CD14-positive monocyte (primary cell): ENCODE measurements around the gene SLC24A3. TPM values are rescaled to one million over a fixed set of nuclear protein-coding genes. Genes with fewer than 3 reads are reported as not detected.

ENCODE experiments used
- DNase-seq, 3 donors: peaks; one replicate each; pipeline ENCODE4 v3.0.0-alpha.2; 2011 to 2022
- H2AFZ ChIP-seq: 2 replicates; pipeline ENCODE4 v1.6.0; 2012; ENCODE audit warnings: mild to moderate bottlenecking, low read depth, low read length, inconsistent platforms; ENCODE audit not compliant: insufficient read depth, poor library complexity, severe bottlenecking
- H3K27ac ChIP-seq, 2 donors: 1 replicate in 1 of 2; 2 replicates in 1 of 2; pipeline ENCODE4 v1.5.1; 2012 to 2013; ENCODE audit warnings: low read length in 2 of 2, control low read depth in 1 of 2, inconsistent platforms in 1 of 2, low read depth in 1 of 2, mild to moderate bottlenecking in 1 of 2
- H3K27me3 ChIP-seq, 2 donors: one replicate each; pipeline versions ENCODE4 v1.6.0 to v1.6.1; 2011 to 2013; ENCODE audit warnings: low read length in 2 of 2; ENCODE audit not compliant: control insufficient read depth in 2 of 2, insufficient read depth in 2 of 2
- H3K36me3 ChIP-seq, 2 donors: replicated peaks in 1 of 2; 1 replicate in 1 of 2; 2 replicates in 1 of 2; pipeline versions ENCODE4 v1.5.1 to v1.6.1; 2012 to 2013; ENCODE audit warnings: low read length in 2 of 2, control low read depth in 1 of 2, inconsistent platforms in 1 of 2, mild to moderate bottlenecking in 1 of 2; ENCODE audit not compliant: insufficient read depth in 2 of 2, control insufficient read depth in 1 of 2
- H3K4me1 ChIP-seq, 2 donors: 1 replicate in 1 of 2; 2 replicates in 1 of 2; pipeline versions ENCODE4 v1.5.1 to v1.6.1; 2012 to 2013; ENCODE audit warnings: low read length in 2 of 2, control low read depth in 1 of 2, inconsistent platforms in 1 of 2, mild to moderate bottlenecking in 1 of 2, moderate library complexity in 1 of 2; ENCODE audit not compliant: insufficient read depth in 2 of 2, control insufficient read depth in 1 of 2
- H3K4me2 ChIP-seq: replicated peaks from 2 replicates; pipeline ENCODE3; 2012; ENCODE audit warnings: low read length, moderate library complexity, mild to moderate bottlenecking; ENCODE audit not compliant: poor library complexity, severe bottlenecking; ENCODE audit errors: extremely low read depth
- H3K4me3 ChIP-seq, 3 experiments: fragments of 200-600 bp in 1 of 3; sonication (generic) in 1 of 3; replicated peaks in 1 of 3; 1 replicate in 2 of 3; 2 replicates in 1 of 3; pipeline ENCODE4 v1.5.1; 2011 to 2013; ENCODE audit warnings: low read length in 3 of 3, mild to moderate bottlenecking in 3 of 3, control low read depth in 2 of 3, low read depth in 2 of 3, inconsistent platforms in 1 of 3, moderate library complexity in 1 of 3
- H3K79me2 ChIP-seq: 2 replicates; pipeline ENCODE4 v1.6.0; 2012; ENCODE audit warnings: mild to moderate bottlenecking, control low read depth, inconsistent platforms, low read length, moderate library complexity; ENCODE audit not compliant: insufficient read depth
- H3K9ac ChIP-seq: 2 replicates; pipeline ENCODE4 v1.6.0; 2017; ENCODE audit warnings: low read length, mild to moderate bottlenecking; ENCODE audit not compliant: insufficient read depth, poor library complexity, severe bottlenecking
- H3K9me3 ChIP-seq, 2 donors: replicated peaks in 1 of 2; 1 replicate in 1 of 2; 2 replicates in 1 of 2; pipeline versions ENCODE4 v1.5.1 to v1.6.1; 2012 to 2013; ENCODE audit warnings: low read length in 2 of 2, control low read depth in 1 of 2; ENCODE audit not compliant: control insufficient read depth in 1 of 2, insufficient read depth in 1 of 2
- H4K20me1 ChIP-seq: 2 replicates; pipeline ENCODE4 v1.6.0; 2012; ENCODE audit warnings: mild to moderate bottlenecking, low read length, control low read depth, moderate library complexity; ENCODE audit not compliant: insufficient read depth
- H3K27ac Mint-ChIP-seq, 7 donors: one replicate each; pipeline ENCODE4 v1.8.0; 2020; ENCODE audit warnings: mild to moderate bottlenecking in 7 of 7, mixed read lengths in 7 of 7, moderate library complexity in 6 of 7, inconsistent platforms in 2 of 7
- H3K27me3 Mint-ChIP-seq, 3 donors: one replicate each; pipeline ENCODE4 v1.8.0; 2021 to 2022; ENCODE audit warnings: low read depth in 3 of 3, mild to moderate bottlenecking in 3 of 3, mixed read lengths in 3 of 3, moderate library complexity in 3 of 3, inconsistent platforms in 1 of 3
- H3K36me3 Mint-ChIP-seq, 2 donors: one replicate each; pipeline ENCODE4 v1.8.0; 2020; ENCODE audit warnings: mixed read lengths in 2 of 2, inconsistent platforms in 1 of 2, mild to moderate bottlenecking in 1 of 2
- H3K4me1 Mint-ChIP-seq: one replicate; pipeline ENCODE4 v1.8.0; 2020; ENCODE audit warnings: mild to moderate bottlenecking, mixed read lengths
- H3K4me3 Mint-ChIP-seq, 2 donors: one replicate each; pipeline ENCODE4 v1.8.0; 2020; ENCODE audit warnings: mild to moderate bottlenecking in 2 of 2, mixed read lengths in 2 of 2, moderate library complexity in 1 of 2
- H3K9me3 Mint-ChIP-seq, 7 donors: one replicate each; pipeline ENCODE4 v1.8.0; 2020 to 2022; ENCODE audit warnings: mixed read lengths in 7 of 7, mild to moderate bottlenecking in 6 of 7, moderate library complexity in 6 of 7, inconsistent platforms in 2 of 7
- WGBS: methylation state at CpG from one replicate; pipeline ENCODE4 v1.1.5; 2013; ENCODE audit warnings: missing lambda C conversion rate; ENCODE audit not compliant: insufficient coverage; 5-methylcytosine and 5-hydroxymethylcytosine counted together
- intact Hi-C, 2 donors: fragments of 100-400 bp; cut with micrococcal nuclease; formaldehyde crosslinking; loops; one replicate each; pipeline versions ENCODE4 v1.15.0 to v1.15.1; 2023
- polyA plus RNA-seq, 3 donors: library from polyadenylated mRNA; depleted of rRNA in 1 of 3; unstranded in 2 of 3; stranded (reverse) in 1 of 3; fragments of 300-500 nt in 2 of 3; fragments of >200 nt in 1 of 3; fragmentation: Illumina TruSeq in 2 of 3; gene quantifications; 1 replicate in 2 of 3; 2 replicates in 1 of 3; pipeline ENCODE4 v1.2.3, GENCODE V29; 2012 to 2021
- TF ChIP-seq, protein P1 (sequence below): fragments of 200-600 bp; IDR thresholded peaks from one replicate; pipeline ENCODE4 v1.8.0; 2022; ENCODE audit warnings: antibody characterized with exemption, mild to moderate bottlenecking

The SLC24A3 gene
- polyA plus RNA-seq, 3 donors, result 0.04 to 0.08 TPM; not detected in 1

DNA sequence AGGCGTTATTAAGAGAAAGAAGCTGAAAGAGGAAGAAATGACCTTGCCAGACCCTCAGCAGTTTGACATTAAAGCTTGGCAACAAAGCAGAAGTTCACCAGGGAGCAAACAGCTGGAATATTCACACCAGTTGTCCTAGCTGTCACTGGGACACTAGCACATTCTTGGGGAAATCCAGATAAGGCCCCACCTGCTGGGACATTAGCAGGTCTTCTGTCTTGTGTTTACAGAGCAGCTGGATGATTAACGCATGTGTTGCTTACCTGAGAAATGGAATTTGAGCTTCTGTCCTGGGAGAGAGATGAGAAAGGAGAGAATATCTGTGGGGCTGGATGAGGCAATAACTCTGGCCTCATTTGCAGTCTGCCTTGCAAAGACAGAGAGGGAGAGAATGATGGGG is 408.0 kb downstream of the SLC24A3 start:
- H3K27me3 ChIP-seq, result no peaks in the 10 kb centered on the region
- no peaks in the 10 kb centered on the region for H3K36me3 ChIP-seq
- H2AFZ ChIP-seq, result no peak overlapping the region
- DNase-seq, result no peak
- Mint-ChIP-seq H3K27me3 (peaks cover 1 to 4% (median 4%) of the 10 kb centered on the region in 3 donors), H3K4me1 (peaks cover 8% of the 10 kb centered on the region), H3K4me3 (no peak overlapping the region), H3K9me3 (peaks cover 0 to 10% (median 4%) of the 10 kb centered on the region in 7 donors), H3K36me3 (no peaks in the 10 kb centered on the region), H3K27ac (peak overlapping the region in 2 of 7 donors; percentile 2 to 54)
- 39% methylated on average over 2 of the region's 2 CpGs for WGBS
- H3K4me2 ChIP-seq, result no peak overlapping the region
- TF ChIP-seq, protein P1, sequence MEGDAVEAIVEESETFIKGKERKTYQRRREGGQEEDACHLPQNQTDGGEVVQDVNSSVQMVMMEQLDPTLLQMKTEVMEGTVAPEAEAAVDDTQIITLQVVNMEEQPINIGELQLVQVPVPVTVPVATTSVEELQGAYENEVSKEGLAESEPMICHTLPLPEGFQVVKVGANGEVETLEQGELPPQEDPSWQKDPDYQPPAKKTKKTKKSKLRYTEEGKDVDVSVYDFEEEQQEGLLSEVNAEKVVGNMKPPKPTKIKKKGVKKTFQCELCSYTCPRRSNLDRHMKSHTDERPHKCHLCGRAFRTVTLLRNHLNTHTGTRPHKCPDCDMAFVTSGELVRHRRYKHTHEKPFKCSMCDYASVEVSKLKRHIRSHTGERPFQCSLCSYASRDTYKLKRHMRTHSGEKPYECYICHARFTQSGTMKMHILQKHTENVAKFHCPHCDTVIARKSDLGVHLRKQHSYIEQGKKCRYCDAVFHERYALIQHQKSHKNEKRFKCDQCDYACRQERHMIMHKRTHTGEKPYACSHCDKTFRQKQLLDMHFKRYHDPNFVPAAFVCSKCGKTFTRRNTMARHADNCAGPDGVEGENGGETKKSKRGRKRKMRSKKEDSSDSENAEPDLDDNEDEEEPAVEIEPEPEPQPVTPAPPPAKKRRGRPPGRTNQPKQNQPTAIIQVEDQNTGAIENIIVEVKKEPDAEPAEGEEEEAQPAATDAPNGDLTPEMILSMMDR, result no peak
- H4K20me1 ChIP-seq, result no peaks in the 10 kb centered on the region
- H3K4me1 ChIP-seq, result peaks cover 0 to 5% of the 10 kb centered on the region in 2 donors
- no peaks in the 10 kb centered on the region for H3K9me3 ChIP-seq
- no peak overlapping the region for H3K27ac ChIP-seq
- intact Hi-C loops, result no loop called here
- no peak overlapping the region for H3K4me3 ChIP-seq
- no peaks in the 10 kb centered on the region for H3K79me2 ChIP-seq
- no peak overlapping the region for H3K9ac ChIP-seq

GRCh38 chr20:19621072-19621471 is 408.6 kb downstream of the SLC24A3 start:
- Mint-ChIP-seq H3K4me3 (no peak overlapping the region), H3K27ac (peak overlapping the region in 1 of 7 donors; percentile 71), H3K36me3 (no peaks in the 10 kb centered on the region), H3K4me1 (peaks cover 8% of the 10 kb centered on the region), H3K27me3 (peaks cover 0 to 4% (median 0%) of the 10 kb centered on the region in 3 donors), H3K9me3 (peaks cover 0 to 10% (median 4%) of the 10 kb centered on the region in 7 donors)
- H3K27me3 ChIP-seq, result no peaks in the 10 kb centered on the region
- DNase-seq, result peak; percentile 8 to 65 (median 26)
- H2AFZ ChIP-seq, result no peak overlapping the region
- H3K4me2 ChIP-seq, result no peak overlapping the region
- H3K4me3 ChIP-seq, result no peak overlapping the region
- TF ChIP-seq, protein P1, result no peak
- intact Hi-C loops, result no loop called here
- peaks cover 0 to 5% of the 10 kb centered on the region in 2 donors for H3K4me1 ChIP-seq
- WGBS, result no CpG with 5 or more reads among the region's 1 CpG
- H3K79me2 ChIP-seq, result no peaks in the 10 kb centered on the region
- H4K20me1 ChIP-seq, result no peaks in the 10 kb centered on the region
- no peaks in the 10 kb centered on the region for H3K36me3 ChIP-seq
- no peaks in the 10 kb centered on the region for H3K9me3 ChIP-seq
- H3K9ac ChIP-seq, result no peak overlapping the region
- H3K27ac ChIP-seq, result no peak overlapping the region
